ENCODE measurements around the gene GLI3.

- TF ChIP-seq CTCF (IDR thresholded peaks at IDR 0.05) (no peak), POLR2A (IDR thresholded peaks at IDR 0.05) (no peak)
Measured at GRCh38 chr7:42105554-42106358, 131.3 kb downstream of the GLI3 start.
